GM21381 (cell line): ENCODE measurements around the gene DERL3.

ENCODE experiments used
- ATAC-seq: cut with Tn5 transposase; IDR thresholded peaks from one replicate; pipeline ENCODE4 v1.9.1; 2021; ENCODE audit warnings: mild to moderate bottlenecking, moderate library complexity; ENCODE audit not compliant: unreplicated experiment

The DERL3 gene

DNA sequence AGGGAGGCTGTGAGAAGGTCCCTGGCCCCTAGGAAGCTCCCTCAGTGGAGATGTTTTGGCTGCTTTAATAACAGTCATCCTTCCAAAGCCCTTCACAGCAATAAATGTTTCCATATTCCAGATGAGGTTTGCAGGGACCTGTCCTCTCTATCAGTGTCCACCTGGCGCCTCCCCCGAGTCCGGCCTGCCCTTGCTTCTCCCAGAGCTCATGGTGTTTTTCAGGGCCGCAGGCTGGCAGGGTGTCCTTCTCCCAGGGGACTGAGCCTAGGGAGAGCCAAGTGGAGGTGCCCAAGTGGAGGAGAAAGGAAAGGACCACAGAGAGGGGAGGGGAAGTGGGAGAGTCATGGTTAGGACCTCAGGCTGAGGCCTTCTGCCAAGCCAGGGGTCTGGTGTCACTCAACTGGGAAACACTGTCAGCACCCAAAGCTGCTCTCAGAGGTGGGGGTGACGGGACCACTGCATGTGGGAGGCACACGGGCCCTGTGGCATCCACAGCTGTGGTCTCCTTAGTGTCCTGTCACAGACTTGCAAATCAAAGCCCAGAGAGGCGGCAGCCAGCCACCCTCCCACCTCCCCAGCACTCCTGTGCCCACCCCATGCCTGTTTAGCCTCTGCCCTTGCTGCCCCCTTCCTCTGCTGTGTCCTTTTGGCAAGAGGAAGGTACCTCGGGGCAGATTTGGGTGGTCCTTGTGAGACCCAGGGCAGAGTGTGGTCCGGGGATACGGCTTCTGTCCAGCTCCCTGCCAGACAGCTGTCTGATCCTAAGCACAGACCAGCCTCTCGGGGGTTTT is 6.4 kb downstream of the DERL3 start:
- ATAC-seq: no peak

DNA sequence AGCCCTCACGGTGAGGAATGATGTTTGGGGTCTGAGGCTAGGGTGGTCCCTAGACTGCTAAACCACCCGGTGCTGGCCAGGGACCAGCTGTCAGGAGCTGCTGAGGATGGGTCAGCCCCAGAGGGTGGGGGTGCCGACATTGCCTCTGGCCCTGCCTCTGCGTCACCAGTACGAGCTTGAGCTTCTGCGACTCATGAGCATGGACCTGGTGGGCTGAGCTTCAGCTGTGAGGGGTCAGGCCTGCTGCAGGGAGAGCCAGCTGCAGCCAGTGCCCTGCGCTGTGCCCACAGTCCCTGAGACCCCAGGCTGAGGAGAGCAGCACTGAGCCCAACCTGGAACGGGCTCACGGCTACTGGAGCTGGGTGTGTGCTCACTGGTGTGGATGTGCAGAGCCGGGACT is 7.0 kb downstream of the DERL3 start:
- ATAC-seq: no peak

DNA sequence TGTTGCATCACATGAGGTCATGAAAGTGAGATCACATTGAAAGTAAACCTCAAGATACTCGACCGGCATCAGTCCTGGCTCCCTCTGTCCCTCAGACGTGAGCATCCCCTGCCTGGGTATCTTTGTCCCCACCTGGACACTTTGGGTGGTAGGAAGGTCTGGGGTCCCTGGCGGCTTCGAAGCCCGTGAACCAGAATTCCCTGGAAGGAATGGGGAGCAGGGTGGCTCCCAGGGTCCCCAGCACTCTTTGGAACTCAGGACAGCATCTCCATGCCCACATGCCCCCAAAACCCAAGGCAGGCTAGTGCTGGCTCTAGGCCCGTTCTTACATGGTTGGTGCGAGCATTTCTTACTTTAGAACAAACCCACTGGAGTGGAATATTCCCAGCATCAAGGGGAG is 7.5 kb downstream of the DERL3 start:
- ATAC-seq: no peak

DNA sequence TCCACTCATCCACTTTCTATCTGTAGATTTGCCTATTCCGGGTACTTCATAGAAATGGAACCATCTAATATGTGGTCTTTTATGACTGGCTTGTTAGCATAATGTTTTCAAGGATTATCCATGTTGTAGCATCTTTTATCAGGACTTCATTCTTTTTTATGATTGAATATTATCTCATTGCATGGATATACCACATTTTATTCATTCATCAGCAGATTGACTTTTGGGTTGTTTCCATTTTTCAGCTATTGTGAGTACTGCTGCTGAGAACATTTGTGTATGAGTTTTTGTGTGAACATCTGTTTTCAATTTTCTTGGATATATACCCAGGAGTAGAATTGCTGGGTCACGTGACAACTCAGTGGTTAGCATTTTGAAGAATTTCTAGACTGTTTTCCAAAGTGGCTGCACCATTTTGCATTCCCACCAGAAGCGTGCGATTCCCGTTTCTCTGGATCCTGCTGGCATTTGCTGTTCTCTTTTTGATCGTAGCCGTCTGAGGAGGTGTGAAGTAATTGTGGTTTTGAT is 8.9 kb downstream of the DERL3 start:
- no peak for ATAC-seq

DNA sequence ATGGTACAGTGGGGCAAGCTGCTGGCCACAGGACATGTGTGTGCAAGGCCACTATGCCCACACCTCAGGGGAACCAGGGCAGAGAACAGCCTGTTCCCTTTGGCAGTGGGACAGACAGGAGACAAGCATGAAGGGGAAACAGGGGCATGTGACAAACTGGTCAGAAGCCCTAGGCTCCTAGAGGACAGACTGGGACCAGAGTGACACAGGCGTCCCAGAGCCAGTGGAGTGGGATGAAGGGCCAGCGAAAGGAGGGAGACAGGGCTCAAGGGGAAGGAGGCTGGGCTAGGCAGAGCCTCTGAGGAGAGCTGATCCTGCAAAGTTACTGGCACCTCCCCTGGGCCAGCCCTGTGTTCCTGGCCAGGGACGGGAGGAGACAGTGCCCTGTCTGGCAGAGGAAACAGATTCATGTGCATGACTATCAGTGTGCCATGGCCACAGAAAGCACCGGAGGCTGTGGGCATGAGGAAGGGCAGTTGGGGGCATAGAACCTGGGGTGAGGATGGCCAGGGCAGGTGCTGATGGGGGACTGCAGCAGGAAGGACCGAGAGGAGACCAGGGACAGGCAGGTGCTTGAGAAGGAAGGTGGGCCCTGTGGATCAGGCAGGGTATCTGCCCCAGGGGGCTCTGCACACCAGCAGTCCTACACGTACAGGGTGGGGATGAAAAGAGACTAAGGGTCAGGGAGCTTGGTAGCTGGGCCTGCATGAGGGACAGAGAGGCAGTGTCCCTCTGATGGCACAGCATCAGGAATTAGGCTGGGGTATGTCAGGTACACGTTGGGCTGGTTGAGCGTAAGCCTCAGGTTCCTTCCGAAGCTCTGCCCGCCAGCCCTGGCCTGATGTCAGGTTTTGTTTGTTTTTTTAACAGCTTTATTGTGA is 9.8 kb downstream of the DERL3 start:
- no peak for ATAC-seq

DNA sequence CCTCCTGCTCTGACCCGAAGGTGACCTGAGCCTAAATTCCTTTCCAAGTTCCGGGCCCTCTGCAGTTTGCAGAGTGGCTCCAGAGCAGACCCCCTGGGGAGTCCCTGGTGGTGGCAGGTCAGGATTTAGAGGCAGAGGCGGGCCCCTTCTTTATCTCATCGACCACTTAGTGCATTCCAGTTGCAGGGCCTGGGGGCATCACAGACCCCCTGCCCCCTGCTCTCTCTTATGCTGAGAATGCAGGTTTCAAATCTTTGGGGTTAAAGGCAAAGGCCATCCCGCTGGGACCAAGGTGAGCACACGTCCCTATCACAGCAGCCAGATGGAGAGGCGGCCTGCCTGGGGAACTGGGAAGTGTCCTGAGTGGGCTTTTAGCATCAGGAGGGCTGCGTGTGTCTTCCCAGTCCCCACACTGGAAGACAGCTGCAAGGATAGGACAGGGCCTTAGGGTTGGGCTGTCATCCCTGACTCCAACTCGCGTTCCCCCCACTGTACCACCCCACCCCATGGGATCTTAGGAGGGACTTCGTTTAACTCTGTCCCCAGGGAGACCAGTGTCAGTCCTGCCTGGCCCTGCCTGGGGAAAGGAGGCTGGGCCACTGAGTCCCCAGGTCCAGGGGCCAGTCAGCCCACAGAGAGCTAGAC is 11.3 kb downstream of the DERL3 start:
- ATAC-seq: no peak

DNA sequence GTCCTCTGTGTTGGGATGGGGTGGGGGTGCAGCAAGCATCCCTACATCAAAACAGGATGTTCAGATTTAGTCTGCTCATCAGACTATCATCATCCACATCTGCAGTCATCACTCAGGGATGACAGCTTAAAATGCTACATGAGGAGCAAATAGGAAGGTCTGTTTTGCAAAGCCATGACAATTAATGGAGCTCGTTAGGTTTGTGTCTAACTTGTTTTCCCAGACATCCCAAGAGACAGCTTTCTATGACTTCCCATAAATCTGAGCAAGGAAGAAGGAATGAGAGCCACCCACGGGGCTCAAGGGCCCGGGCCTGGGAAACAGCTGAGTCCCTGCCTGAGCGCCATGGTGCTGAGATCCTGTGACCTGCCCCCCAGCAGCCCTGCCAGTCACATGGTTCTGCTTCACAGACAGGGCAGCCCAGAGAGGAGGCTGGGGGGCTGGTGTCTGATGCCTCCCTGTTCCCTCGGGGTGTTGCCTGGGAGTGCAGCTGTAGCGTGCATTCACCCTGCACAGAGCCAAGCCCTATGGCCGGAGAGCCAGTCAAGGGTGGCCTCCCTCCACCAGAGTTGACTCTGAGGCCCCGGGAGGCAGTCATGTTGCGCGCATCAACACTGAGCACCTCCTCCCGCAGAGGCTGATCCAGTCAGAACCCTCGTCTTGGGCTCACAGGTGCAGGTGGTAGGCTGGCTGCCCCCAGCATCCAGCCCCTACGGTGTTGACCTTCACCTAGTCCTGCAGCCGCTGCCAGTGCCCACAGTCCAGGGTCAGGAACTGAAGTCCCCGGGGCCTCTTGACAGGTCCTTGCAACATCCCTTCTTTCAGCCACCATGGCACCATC is 12.1 kb downstream of the DERL3 start:
- no peak for ATAC-seq

DNA sequence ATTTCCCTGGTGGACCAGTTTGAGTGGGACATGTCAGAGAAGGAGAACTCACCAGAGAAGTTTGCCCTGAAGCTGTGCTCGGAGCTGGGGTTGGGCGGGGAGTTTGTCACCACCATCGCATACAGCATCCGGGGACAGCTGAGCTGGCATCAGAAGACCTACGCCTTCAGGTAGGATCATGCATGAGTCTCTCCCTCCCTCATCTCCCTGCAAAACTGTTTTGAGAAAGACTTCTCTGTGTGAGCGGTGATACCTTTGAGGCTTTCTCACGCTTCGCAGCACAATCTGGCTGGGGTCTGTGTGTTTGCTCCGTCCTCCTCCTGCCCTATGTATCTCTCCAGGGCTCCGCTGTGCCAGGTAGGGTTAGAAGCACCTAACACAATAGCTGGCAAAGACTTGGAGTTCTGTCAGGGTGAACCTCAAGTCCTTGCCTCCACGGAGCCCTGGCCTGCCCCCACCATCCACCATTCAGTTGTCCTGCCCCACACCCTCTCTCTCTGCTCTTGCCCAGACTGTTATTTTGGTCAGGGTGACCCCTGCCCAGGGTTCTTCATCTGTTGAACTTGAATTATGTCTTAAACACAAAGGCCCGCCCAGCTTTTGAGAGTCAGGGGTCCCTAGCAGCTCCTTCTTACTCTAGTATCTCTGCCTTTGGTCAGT is 13.4 kb downstream of the DERL3 start:
- ATAC-seq: no peak

DNA sequence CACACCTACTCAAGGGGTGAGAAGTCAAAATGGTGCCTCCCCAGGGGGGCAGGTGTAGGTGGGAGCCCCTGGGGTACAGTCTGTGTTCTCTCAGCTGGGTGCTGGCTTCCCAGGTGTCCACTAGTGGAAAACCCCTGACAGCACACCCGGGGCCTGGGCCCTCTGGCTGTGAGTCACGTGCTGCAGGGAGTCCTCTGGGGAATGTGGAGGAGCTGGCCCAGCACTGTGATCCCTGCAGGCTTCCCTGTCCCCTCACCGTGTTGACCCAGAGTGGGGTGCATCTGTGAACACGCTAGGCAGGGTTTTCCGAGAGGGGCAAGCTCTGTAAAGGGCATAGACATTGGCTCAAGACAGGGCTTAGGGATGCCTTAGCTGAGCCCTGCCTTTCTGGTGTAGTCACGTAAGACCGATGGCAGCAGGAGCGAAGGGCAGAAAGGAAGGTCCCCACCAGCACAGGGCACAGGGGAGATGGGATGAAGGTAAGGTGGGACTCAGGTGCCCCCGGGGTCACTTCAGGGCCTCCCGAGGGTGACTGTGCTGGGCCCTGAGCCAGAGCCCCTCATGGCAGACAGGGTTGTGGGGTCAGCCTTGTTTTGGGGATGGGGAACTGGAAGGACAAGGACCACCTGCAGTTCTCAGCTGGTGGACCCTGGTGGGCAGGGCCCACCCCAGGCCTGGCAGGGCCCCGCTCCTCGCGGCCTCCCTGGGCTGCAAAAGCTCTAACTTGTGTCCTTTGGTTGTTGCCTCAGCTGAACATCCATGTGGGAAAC is 14.1 kb downstream of the DERL3 start:
- no peak for ATAC-seq

DNA sequence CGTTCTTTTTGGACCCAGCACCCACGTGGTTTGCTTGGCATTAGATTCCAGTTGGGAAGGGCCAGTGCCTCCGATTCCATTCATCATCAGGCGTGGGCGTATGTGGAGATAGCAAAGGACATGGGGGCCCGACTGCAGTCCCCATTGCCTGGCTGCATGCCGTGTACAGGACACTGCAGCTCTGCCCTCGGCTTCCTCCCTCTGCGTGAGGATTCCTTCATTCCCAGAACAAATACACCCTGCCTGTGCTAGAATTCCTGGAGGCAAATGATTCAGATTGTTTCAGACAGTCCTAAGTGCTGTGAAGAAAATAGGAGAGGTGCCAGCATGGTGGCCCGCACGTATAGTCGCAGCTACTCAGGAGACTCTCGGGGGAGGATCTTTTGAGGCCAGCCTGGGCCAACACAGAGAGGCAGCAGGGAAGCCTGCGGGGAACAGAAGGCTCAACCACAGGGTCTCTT is 15.4 kb downstream of the DERL3 start:
- no peak for ATAC-seq

DNA sequence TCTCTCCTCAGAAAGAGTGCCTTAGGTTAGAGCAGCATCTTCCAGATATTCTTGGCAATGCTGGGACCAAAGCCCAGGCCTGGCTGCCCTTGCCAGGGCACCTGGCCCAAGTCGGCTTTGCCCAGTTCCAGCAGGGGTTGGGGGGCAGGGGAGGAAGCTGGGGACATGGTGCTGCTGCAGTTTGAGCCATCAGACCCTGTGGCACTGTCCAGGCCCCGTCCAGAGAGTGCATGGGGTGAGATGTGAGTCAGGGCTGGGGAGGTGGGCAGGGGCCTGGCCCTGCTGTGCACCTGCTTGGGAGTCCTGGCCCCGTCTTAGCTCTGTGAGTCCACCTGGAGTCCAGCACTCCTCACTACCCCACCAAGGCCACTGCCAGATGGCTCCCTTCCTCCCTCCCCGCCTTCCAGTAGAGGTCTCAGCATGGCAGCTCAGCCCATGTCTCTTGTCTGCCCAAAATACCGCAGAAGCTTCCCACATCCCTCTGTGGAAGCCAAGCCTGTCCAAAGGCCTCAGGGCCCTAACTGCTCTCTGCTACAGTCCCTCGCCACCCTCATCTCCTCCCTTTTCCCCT is 16.6 kb downstream of the DERL3 start:
- no peak for ATAC-seq

DNA sequence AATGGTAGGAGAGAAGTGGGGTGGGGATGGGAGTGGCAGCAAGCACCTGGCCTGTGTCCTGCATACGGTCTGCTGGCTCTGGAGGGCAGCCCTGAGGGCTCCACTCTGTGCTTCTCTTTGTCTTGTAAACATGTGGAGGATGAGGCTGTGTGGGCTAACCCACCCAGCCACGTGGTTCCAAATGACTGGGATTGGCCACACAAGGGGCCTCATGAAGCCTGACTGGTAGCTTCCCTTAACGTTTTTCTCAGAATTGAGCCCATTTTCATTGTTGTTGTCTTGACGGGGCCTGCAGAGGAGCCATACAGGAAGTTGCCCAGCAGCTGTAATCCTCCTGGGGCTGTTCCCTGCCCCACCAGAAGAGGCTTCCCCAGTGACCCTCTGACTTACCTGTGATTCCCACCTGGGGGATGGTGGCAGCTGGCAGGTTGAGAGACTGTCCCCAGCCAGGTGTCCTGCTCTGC is 18.0 kb downstream of the DERL3 start:
- no peak for ATAC-seq

DNA sequence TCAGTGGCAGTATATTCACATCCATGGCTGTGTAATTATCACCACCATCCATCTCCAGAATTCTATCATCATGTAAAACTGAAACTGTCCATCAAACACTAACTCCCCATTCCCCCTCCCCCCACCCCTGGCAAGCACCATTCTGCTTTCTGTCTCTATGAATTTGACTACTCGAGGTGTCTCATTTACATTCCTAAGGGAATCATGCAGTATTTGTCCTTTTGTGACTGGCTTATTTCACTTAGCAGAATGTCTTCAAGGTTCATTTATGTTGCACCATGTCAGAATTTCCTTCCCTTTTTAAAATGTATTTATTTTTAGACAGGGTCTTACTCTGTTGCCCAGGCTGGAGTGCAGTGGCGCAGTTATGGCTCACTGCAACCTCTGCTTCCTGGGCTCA is 20.3 kb downstream of the DERL3 start:
- ATAC-seq: no peak

DNA sequence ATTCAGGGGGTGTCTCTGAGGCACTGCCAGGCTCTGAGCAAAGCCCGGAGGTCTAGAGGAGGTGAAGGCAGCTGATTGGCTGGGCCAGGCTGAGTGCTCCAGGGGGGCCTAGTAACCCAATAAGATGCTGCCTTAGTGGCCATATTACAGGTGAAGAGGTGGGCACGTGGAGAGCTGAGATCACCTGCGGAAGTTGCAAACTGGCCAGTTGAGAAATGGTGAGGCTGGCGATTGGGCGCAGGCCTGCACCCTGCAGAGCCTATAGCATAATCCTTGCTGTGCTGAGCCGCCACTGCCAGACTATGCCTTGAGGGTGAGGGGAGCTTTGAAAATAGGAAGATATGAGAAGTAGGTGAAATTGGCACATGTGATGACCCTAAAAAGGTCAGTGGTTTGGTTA is 21.7 kb downstream of the DERL3 start:
- ATAC-seq: no peak

DNA sequence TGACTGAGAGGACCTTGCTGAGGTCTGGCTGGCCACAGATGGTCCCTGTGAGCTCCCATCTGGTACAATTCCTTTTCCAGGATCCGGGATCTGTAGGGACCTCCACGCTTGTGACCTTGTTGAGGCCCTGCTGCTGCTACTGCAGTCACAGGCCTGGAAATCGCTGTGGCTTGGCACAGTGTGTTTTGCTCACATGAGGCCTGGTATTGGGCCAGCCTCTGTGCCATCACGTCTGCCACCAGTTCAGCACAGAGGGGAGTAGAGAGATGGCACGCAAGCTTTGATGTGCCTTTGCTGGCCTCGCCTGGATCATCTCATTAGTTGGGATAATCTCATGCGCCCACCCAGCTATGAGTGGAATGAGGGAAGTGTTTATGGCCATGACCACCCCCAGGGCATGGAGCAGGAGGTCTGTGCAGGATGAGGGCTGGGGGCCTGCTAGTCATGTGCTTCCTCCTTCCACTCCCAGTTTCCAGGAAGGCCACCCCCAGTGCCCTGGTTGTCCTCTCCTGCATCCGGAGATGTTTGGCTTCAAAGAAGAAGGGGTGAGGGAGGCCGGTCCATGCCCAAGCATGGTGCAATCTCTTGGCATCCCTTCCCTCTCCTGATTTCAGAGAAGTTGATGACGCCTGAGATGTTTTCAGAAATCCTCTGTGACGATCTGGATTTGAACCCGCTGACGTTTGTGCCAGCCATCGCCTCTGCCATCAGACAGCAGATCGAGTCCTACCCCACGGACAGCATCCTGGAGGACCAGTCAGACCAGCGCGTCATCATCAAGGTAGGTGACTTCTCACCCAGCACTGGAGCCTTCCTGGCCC is 22.4 kb downstream of the DERL3 start:
- ATAC-seq: no peak

DNA sequence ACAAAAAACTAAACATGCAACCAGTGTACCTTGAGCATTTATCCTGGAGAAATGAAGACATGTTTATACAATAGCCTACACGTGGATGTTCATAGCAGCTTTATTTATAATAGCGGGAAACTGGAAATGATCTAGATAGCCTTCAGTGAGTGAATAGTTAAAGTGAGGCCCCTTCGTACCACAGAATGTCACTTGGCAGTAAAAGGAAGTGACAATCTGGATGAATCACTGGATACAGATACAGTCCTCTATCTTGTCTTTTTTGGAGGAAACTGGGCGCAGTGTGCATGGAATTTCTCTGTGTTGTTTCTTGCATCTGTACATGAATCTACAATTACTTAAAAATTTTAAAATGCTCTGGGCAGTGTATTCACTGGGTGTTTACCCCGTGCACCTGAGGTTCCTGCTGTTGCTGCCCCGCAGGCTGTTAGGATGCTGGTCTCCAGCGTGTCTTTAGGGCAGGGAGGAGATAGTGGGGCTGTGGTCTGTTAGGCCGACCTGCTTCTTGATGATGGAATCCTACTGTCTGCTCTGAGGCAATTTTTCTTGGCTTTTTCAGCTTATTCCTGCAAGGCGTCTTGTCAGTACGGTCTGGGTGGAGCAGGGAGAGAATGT is 23.2 kb downstream of the DERL3 start:
- no peak for ATAC-seq

DNA sequence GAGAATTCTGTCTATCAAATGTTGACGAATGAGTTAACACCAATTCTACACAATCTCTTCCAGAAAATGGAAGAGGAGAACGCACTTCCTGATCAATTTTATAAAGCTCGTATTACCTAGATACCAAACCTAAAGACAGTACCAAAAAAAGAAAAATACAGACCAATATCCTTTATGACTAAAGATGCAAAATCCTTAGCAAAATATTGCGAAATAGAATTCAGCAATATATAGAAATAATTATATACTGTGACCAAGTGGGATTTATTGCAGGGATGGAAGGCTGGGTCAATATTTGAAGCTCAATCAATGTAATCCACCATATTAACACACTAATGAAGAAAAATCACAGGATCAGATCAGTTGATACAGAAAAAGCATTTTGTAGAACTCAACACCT is 26.4 kb downstream of the DERL3 start:
- ATAC-seq: no peak
